Endometrial microvascular endothelial cells (primary cell): ENCODE results near the gene PIAS1. TPM values are rescaled to one million over a fixed set of nuclear protein-coding genes. Genes with fewer than 3 reads are reported as not detected.

Source experiments
- in situ Hi-C: cut with HindIII; loops from 2 replicates; pipeline ENCODE4 v1.10.0; 2017; ENCODE audit warnings: low sequenced_read_pairs, low pct_unique_long_range_greater_than_20kb; ENCODE audit errors: inconsistent ontology term
- total RNA-seq: library from RNA; depleted of rRNA; stranded (reverse); fragments of >200 nt; gene quantifications from one replicate; pipeline ENCODE4 v1.2.3, GENCODE V29; 2015; ENCODE audit errors: inconsistent ontology term

Gene PIAS1
- total RNA-seq, 1 donor from 2014 or later, result 13.8 TPM

DNA sequence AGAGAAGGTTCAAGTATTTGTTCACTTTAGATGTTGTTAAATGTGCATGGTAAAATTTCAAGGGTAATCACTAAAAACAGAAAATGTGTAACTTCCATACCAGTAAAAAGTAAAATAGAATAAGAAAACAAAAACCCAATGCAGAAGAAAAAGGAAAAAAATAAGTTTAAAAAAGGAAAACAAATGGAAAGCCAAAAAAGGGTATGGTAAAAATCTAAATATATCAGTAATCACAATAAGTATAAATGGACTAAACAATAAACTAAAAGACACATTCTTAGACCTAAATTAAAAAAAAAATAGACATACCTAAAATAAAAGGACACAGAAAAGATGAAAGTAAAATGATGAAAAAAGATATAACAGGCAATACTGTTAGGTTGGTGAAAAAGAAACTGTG, 184.9 kb downstream of the PIAS1 start:
- in situ Hi-C loops, result no loop called here

DNA sequence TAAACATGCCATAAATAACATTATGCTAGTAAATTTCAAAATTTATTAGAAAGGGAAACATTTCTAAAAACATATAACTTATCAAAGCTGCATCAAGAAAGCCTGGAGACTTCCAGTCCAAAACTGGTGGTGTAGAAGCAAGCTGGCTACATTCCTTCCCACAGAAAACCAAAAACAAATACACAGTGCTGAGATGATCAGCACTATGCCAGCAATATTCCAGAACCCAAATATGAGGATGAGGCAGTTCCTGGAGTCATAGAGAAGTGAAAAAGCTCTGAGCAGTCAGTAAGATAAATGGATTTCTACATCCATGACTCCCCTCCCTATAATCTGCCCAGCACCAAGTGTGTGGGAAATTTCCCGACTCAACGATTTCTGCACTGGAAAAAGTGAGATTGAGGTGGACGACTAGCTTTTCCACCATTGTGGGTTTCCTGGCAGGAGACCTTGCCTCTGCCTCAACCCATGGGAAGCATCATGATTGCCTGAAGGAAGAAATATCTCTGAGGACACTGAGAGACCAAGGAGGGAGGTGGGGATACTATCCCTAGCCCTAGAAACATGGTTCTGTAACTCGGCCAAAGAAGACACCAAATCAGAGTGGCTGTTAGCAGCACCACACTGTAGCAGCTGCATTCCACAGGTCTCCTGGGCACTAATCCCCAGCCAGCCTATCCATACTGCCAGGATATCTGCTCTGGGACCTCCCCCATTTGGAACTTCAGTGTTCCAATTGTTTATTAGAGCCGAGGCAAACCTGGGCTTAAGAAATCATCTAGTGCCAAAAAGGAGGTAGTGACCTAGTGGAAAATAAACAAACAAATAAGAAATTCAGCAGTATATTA, 187.2 kb downstream of the PIAS1 start:
- in situ Hi-C loops, result no loop called here

Other genes with a start within 250 kb of the PIAS1 start
- not detected for gene SKOR1, start 228.8 kb upstream of the PIAS1 start, total RNA-seq
- not detected for gene RNU6-1, start 214.3 kb upstream of the PIAS1 start, total RNA-seq
- 4.2 TPM for gene CALML4, start 151.0 kb downstream of the PIAS1 start, total RNA-seq
- gene CLN6, start 175.4 kb downstream of the PIAS1 start, total RNA-seq, result 65.4 TPM
- 29.4 TPM for gene FEM1B, start 223.4 kb downstream of the PIAS1 start, total RNA-seq